Left kidney (tissue), 2 donors: Measurements from ENCODE around the gene SUDS3. TPM values are rescaled to one million over a fixed set of nuclear protein-coding genes. Genes with fewer than 3 reads are reported as not detected.
A peak's percentile ranks its signal among the peaks of the same experiment; 100 is the strongest.
"Not testable (repeated sequence)": the region's sequence is repeated elsewhere in the genome, so short reads cannot be mapped to it uniquely, and the experiment has no call there.

Source experiments
- DNase-seq: peaks from one replicate; pipeline ENCODE4 v3.0.0-alpha.2; 2013
- polyA plus RNA-seq: library from polyadenylated mRNA; unstranded; fragments of 120-200 nt; gene quantifications from one replicate; pipeline ENCODE4 v1.2.1, GENCODE V29; 2013; ENCODE audit not compliant: insufficient read length

SUDS3 gene
- polyA plus RNA-seq, 1 donor = 60.3 TPM

DNA sequence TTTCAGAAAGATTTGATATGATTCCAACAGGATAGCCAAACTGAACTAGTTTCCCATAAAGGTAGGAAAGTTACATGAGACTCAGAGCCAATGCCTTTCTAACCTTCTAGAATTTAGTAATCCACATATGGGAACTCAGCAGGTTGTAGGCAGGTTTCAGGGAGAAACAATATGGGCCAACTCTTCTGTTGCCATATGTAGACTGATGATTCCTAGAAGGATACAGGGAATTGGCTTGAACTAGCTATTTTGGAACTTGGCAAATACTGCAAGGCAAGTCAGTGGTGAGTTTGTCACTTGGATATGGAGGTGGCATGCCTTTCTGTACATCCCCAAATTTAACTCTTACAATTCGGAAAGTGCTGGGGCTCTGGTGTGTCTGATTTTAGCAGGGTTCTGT lies 15.5 kb downstream of the SUDS3 start:
- DNase-seq = no peak

DNA sequence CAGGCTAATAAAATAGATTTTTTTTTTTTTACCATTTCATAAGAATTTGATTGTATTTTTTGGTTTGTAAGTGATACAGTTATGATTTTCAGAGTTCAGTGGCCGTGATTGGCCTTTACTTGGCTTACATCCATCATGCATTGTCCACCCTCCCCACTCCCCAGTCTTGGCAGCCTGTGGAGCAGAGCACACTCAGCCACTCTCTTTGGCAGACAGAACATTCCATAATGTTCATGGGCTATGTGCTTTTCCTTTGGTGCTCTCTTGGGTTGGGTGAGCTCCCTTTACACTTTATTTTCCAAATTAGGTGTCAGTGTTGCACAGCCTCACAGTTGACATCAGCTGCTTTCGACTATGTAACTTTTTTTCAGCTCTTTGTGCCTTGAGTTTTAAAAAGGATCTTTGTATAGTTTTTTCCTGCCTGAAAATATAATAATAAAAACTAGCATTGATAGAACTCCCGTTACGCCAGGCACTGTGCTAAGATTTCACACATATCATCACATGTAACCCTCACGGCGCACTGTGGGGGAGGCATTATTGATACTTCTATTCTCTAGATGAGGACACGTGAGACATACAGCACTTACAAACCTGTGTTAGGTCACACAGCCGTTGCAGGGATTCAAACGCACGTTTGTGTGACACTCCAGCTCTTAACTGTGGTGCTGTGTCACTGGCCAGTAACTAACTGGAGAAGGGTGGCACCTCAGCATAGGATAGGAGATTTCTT lies 21.5 kb downstream of the SUDS3 start:
- DNase-seq = no peak

DNA sequence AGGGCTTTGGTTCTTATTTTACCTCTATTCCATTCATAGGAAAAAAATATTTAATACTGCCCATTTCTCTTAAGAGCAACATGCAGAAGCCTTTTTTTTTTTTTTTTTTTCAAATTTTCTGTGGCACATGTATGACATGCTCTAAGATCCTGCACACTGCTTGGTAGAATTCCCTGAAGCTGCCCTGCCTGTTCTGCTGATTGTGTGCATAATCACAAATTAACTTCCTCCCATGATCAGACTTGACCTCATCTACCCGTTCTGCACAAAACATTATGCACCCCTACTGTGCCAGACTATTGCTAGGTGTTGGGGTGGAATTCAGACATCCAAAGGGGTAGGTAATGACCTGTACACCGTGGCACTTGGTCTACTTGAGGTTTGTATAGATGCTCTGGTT lies 22.2 kb downstream of the SUDS3 start:
- no peak for DNase-seq

DNA sequence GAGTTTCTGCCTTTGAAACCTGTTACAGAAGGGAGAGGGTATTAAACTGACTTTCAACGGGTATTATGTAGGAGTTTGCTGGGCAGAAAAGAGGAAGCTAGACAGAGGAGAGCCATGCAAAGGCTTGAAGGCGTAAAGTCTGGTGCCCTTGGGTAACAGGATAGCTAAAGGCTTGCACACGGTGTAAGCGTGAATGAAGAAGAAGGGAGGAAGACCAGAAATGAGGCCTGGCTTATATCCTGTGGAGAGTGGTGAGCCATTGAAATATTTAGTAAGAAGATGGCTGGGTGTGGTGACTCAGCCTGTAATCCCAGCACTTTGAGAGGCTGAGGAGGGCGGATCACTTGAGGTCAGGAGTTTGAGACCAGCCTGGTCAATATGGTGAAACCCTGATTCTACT lies 22.6 kb downstream of the SUDS3 start:
- no peak for DNase-seq

DNA sequence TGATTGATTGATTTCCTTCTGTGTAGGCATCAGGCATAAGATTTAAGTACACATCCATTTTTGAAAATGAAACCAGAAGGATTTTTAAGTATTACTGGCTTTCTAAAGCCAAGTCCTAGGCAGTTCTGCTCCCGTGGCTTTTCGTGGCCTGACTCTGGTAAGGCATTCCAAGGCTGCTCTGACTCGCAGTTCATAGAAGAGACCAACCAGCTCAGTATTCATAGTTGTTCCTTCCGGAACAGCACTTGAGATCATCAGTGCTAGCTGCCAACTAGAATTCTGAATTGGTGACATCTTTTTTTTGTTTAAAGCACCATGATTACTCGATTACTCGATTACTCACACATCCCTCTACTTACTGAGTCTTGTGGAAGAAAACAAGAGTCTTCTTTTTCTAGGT lies 25.9 kb downstream of the SUDS3 start:
- no peak for DNase-seq

DNA sequence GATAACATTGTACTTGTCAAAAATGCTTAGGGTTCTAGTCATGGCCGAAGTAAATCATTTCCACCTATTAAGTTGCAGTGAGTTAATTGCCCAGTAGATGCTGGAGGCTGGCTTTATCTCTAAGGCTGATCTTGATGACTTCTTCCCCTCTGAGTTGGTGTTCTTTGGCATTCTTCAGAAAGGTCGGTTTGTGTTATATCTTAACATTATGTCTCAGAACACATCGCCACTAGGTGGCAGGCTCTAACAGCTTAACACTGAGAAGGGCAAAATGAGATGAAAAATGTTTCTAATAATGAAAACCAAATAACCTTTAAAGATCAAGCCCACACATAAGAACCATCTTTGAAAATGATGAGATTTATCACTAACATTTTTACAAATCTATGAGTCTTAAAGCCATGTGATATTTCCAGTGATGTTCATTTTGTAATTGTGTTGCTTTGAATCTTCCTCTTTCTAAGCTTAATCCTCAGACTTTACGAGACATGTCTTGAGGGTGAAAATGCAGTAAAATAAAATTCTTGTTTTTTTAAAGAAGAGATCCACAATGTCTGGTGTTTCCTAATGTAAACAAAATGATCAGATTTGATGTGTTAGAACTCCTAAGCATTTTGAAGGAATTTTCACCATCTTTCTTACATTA lies 28.6 kb downstream of the SUDS3 start:
- DNase-seq = peak; percentile 30

DNA sequence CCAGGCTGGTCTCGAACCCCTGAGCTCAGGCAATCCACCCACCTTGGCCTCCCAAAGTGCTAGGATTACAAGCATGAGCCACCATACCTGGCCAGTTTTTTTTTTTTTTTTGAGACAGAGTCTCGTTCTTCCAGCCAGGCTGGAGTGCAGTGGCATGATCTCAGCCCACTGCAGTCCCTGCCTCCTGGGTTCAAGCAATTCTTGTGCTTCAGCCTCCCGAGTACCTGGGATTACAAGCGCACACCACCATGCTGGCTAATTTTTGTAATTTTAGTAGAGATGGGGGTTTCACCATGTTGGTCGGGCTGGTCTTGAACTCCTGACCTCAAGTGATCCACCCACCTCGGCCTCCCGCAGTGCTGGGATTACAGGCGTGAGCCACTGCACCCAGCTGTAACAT lies 31.9 kb downstream of the SUDS3 start:
- not testable (repeated sequence) for DNase-seq

DNA sequence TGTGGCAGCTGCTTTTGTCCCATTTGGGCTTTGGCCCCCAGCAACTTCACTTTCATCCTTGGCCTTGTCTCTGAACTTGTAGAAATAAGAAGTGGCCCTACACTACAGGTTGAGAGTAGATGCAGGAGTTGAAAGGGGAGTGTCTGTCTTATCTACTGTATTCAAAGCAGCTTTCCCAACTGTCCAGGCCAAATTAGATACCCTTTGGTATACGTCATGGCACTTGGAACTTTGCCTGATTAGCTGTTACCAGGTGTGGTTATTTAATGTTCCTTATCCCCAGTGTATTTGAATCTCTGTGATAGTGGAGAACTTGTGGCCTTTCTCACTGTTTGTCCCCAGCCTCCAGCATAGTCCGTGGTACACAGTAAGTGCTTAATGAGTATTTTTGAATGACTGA lies 33.5 kb downstream of the SUDS3 start:
- DNase-seq = no peak

DNA sequence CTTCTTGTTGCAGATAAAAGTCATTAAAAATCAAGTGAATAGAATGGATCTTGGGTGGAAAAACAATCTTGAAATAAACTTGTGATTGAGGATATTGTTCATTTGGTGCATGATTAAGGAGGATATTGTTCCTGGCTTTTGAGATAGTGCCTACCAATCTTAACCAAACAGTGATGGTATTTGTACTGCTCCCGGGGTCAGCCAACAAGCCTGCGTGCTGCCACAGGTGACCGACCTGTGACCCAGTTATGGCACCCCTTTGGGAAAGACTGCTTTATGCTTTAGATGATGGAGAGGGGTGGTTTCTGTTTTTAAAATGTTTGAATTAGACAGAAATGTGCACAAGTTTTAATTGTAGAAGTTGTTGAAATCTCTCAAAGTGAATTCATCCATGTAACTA lies 41.6 kb downstream of the SUDS3 start:
- no peak for DNase-seq

DNA sequence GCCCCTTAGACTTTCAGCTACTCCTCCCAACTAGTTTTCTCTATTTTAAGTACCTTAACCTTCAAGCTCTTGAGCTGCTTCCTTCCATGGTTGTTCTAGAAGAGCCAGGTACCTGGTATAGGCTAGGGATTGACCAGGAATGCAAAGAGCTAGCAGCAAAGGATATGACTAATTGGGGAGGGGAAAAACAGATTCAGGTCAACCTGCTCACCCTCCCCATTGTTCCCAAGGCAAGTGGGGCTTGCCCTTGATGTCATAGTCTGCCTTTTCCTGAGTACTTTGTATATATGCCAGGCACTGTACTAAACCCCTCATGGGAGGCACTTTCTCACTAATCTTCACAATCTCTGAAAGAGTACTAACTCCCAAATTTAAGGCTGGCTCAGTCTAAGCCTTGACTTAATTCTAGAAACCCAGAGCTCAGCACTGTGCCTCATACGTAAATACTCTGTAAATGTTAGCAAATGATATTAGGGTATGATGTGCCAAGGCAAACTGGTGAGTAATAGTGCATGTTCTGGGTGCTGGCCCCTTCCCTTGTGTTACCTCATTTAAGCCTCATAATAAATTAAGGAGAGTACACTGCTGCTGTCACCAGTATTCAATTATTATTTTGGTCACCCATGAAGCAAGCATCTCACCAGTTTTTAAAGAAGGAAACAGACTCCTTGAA lies 42.2 kb downstream of the SUDS3 start:
- DNase-seq = no peak

DNA sequence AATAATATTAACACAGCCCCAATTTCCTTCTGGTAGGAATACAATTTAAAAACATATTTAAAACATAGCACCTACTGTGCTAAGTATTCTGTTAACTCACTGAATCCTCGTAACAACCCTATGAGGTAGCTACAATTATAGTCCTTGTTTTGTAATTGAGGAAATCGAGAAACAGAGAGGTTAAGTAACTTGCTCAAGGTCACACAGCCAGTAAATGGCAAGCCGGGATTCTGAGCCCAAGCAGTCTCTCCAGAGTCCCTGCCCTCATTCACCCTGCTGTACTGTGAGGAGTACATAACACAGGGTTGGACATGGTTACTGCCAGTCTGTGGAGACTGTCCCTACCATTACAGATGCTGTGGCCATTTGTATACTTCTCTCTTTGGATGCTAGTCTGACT lies 44.3 kb downstream of the SUDS3 start:
- DNase-seq = no peak

DNA sequence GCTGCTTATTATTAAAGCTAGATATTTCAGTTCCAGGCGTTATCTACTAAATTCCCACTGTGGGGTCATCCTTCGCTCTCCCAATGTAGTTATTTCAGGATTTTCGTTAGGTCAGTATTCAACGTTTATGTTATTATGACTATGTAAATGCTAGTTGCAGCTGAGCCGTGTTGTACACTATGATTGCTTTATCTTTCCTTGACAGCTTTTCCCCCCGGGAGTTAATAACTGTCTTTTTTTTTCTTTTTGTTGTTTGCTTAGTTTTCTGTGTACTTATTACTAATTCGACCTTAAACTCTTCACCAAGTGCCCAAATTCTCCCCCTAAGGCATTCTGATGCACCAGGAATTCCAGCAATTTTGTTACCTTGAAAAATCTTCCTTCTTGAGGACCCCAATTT lies 48.5 kb downstream of the SUDS3 start:
- no peak for DNase-seq

DNA sequence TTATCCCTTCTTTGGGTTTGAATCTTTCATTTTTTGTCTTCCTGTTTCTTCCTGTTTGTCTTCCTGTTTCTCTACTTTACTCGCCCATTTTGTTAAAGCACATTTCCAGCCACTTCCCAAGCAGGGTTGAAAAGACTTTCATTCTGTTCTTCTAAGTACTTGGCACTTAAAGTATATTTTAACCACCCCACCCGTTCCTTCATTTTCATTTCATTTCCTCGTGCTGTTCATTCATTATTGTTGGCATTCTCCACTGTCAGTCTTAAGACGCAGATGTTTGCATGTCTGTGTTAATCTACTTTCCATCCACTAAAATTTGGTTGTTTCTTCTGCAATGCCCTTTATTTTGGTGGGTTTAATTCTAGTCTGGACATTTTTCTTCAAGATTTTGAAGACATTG lies 49.0 kb downstream of the SUDS3 start:
- DNase-seq = no peak

DNA sequence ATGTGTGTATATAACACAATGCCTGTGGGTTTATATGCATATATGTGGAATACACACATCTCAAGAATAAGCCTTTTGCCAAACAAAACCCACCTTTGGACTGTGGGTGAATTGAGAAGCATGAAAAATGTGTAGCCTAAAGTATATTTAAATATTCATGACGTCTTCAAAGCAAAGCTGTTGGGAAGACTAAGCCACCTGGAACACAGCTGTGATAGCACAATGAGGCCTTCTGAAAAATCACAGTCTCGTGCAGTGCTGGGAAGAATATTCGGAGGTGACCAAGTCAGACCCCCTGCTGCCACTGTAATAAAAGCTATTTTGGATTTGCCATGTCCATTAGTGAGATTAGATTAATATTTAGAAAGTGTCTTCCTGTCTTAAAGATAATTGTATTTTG lies 51.5 kb downstream of the SUDS3 start:
- no peak for DNase-seq

DNA sequence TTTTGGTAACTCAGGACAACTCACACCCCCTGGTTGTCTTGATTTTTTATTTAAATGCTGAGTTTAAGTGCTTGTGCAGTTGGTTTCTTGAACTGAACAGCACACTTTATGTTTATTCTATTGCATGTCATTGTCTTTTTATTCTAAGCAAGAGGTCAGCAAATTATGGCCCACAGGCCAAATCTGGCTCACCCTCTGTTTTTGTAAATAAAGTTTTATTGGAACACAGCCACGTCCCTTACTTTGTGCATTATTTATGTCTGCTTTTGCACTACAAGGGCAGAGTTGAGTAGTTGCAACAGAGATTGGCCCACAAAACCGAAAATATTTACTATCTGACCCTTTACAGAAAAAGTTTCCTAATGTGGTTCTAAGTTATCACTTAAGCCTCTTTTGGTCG lies 52.3 kb downstream of the SUDS3 start:
- DNase-seq = no peak

DNA sequence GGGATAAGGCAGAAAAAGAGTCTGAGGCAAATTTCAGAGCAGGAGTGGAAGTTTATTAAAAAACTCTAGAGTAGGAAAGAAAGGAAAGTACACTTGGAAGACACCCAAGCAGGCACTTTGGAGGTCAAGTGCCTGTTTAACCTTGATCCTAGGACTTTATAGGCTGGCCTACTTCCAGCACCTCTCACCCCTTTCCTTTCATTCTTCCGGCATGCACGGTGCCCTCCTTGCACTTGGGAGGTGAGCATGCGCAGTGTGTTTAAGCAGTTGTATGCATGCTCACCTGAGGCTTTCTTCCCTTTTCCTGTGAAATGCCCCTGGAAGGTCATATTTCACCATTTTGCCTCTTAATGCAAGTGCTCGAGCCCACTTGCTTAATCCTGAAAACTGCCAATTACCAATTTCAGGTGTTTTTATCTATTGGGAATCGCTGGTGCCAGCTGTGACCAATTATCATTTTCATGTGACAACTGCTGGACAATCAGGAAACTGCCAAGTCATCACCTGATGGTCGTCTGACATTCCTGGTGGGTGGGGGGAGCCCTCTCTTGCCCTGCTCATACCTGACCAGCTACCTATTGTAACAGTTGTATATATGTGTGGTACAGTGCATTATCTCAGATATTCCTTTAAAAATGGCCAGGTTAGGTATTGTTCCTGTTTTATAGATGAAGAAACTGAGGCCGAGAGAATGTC lies 53.5 kb downstream of the SUDS3 start:
- no peak for DNase-seq

DNA sequence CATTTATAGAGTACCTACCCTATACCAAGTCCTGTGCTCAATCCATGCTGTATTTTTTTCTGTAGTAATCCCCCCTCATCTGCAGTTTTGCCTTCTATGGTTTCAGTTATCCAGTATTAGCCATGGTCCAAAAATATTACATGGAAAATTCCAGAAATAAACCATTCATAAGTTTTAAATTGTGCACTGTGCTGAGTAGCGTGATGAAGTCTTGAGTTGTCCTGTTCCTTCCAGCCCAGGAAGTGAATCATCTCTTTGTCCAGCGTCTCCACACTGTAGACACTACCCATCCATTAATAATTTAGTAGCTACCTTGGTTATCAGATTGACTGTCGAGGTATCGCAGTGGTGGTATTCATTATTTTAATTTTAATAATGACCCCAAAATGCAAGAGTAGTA lies 54.2 kb downstream of the SUDS3 start:
- DNase-seq = no peak

DNA sequence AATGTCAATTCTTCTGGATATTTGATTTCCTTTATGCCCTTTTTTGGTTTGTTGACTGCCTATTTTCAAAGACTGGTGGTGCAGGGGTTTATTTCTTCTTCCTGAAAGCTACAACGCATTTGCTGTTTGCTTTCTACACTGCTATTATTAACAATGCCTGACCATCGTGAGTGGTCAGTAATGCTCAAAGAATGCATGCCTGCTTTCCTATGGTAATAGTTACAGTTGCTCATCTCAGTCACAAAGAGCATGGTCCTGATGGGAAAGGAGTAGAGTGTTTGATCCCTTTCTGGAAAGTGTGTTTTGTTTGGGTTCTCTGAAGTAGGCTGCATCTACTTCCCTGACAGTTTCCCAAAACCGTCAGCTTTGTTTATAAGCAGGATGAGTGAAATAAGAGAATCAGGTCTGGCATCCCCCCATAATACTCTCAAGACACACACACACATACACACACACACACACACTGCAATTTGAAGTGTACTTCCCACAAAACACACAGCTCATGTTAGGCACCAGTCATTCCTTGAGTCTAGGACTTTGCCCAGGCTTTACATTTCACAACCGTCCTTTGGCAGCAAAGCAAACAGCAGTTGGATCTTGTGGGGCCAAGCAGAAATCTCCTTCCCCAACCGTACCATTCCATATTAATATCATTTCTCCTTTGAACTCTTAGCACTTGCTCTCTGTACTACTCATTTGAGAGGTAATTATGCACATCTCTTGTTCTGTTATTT lies 56.6 kb downstream of the SUDS3 start:
- DNase-seq = no peak

DNA sequence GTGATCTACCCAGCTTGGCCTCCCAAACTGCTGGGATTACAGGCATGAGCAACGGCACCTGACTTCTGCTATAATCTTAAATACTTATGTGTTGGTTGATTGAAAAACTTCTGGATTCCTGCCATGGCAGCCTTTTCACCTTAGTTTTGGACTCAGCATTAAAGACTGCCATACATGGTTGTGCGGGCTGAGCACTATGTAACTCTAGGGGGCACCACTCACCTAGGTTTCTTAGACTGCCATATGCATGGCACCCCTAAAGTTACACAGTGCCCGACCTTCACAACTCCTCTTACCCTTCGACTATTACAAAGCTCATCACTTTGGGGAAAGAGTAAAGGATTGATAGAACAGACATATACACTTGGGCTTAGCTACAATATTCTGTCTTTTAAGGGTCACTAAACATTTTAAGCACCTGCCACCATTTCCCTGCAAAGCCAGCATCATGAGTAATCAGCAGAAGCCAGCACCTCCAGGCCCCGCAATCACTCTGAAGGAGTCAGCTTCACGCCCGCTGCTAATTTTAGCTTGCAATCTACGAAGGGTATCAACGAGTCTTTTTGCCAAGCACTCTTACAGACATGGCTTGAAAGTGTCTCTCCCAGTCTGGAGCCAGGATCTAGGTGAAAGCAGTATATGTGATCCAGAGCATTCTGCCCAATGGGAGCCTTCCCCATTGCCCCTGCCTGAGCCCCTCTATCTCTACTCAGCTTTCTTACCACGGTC lies 59.8 kb downstream of the SUDS3 start:
- no peak for DNase-seq

DNA sequence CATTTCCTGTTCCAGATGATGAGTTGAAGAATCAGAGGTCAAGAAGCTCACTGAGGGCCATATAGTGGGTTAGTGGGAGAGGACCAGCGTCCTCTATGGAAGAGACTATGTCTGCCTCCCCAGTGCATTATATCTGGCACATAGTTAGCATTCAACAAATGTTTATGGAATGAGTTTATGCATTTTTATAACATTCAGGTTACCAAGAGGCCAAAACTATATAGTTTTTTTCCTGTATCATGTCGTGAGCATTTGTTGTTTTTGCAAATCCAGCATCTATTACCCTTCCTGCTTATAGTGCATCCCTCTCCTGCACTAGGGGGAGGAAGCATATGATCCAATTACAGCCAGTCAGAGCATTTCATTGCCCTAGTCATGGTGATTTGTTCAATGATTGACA lies 60.6 kb downstream of the SUDS3 start:
- no peak for DNase-seq

DNA sequence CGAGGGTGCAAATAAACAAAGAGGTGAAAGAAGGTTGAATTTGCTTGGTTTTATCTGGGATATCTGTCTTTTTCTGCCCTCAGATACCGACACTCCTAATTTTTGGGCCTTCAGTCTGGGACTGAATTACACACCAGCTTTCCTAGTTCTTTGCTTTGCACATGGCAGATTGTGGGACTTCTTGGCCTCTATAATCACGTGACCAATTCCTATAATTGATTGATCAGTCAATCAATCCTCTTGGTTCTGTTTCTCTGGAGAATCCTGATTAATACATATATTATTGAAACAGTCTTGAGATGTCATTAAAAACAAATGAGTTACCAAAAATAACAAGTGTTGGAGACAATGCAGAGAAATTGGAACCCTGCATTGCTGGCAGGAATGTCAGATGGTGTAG lies 62.7 kb downstream of the SUDS3 start:
- DNase-seq = no peak

DNA sequence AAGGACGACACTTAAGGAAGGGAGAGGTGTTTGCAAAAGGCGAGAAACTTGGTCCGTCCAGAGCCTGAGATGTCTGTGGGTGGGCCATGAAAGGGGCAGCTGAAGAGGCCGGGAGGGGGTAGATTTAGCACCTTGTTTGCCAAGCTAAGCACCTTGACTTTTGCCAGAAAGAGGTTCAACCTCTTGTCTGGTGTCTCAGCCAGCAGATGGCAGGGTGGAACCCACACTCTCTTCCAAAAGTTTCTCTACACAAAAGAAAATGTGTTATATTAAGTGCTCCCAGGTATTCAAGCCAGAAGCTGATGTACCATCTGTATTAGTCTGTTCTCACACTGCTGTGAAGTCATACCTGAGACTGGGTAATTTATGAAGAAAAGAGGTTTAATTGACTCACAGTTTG lies 69.9 kb downstream of the SUDS3 start:
- DNase-seq = no peak
